Testis (tissue), 3 donors: ENCODE measurements around the gene RUNDC3A. TPM values are rescaled to one million over a fixed set of nuclear protein-coding genes. Genes with fewer than 3 reads are reported as not detected.

ENCODE experiments used
- DNase-seq: peaks from one replicate; pipeline ENCODE4 v3.0.0-alpha.2; 2019
- H3K27ac ChIP-seq, 2 donors: fragments of 200-600 bp; sonication (generic); one replicate each; pipeline ENCODE4 v1.5.1; 2019
- H3K27me3 ChIP-seq: fragments of 200-600 bp; sonication (generic); one replicate; pipeline ENCODE4 v1.5.1; 2019
- H3K36me3 ChIP-seq: fragments of 200-600 bp; sonication (generic); one replicate; pipeline ENCODE4 v1.5.1; 2017; ENCODE audit warnings: low read depth; ENCODE audit errors: missing control alignments
- H3K4me1 ChIP-seq: fragments of 200-600 bp; sonication (generic); one replicate; pipeline ENCODE4 v1.5.1; 2019
- H3K4me3 ChIP-seq, 2 donors: fragments of 200-600 bp; sonication (generic); one replicate each; pipeline ENCODE4 v1.5.1; 2017 to 2019
- H3K9me3 ChIP-seq: fragments of 200-600 bp; sonication (generic); one replicate; pipeline ENCODE4 v1.5.1; 2017
- CTCF ChIP-seq, 3 experiments: fragments of 450-650 bp in 2 of 3; fragments of 200-600 bp in 1 of 3; sonication (generic) in 1 of 3; IDR thresholded peaks; one replicate each; pipeline ENCODE4 v1.5.1; 2016 to 2019; ENCODE audit warnings: antibody characterized with exemption in 3 of 3, mild to moderate bottlenecking in 2 of 3, moderate library complexity in 1 of 3
- POLR2A ChIP-seq: fragments of 450-650 bp; IDR thresholded peaks from one replicate; pipeline ENCODE4 v1.6.1; 2017; ENCODE audit warnings: antibody characterized with exemption, mild to moderate bottlenecking, moderate library complexity
- WGBS, 2 donors: methylation state at CpG; one replicate each; pipeline ENCODE4 v1.1.5; 2018; 5-methylcytosine and 5-hydroxymethylcytosine counted together
- intact Hi-C: fragments of 100-400 bp; cut with DNase I; formaldehyde crosslinking; loops from one replicate; pipeline ENCODE4 v1.15.1; 2023; ENCODE audit warnings: low total_unique reads
- polyA plus RNA-seq: library from polyadenylated mRNA; stranded (reverse); fragments of 350-450 nt; fragmentation: Illumina TruSeq; extraction: RNeasy Lipid Tissue Mini Kit (QIAGEN cat#74804); gene quantifications from one replicate; pipeline ENCODE4 v1.2.3, GENCODE V29; 2014; ENCODE audit warnings: low read depth, low replicate concordance; ENCODE audit not compliant: insufficient read depth
- total RNA-seq, 2 donors: library from RNA; depleted of rRNA; stranded (reverse); fragments of >200 nt; gene quantifications; one replicate each; pipeline ENCODE4 v1.2.3, GENCODE V29; 2016

RUNDC3A gene
- total and polyA plus RNA-seq, 3 donors from 2014 or later, result 14.6 to 53.1 (median 17.5) TPM

DNA sequence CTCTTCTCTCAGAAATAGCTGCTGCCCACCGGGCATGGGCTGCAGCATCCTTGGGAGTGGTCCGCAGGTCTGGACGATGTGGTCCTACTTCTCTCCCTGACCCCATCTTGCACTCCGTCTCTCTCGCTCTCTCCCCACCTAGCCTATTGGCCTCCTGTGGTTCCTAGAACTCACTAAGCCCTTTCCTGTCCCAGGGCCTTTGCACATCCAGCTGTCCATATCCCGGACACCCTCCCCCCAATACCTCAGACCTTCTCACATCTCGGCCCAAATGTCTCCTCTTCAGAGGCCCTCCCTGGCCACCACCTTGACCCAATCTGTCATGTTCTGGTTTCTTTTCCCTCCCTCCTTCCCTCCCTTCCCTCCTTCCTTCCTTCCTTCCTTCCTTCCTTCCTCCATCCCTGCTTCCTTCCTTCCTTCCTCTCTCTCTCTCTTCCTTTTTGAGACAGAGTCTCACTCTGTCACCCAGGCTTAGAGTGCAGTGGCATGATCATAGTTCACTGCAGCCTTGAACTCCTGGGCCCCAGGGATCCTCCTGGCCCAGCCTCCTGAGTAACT is 45.0 kb upstream of the RUNDC3A start:
- intact Hi-C loops, result no loop called here
- TF ChIP-seq POLR2A (no peak), CTCF (IDR thresholded peaks at IDR 0.05) (no peak)
- 88 to 94% methylated on average over 7 of the region's 7 CpGs for WGBS, 2 donors
- no peak for DNase-seq
- Histone ChIP-seq H3K4me1 (no peaks in the 10 kb centered on the region), H3K36me3 (no peaks in the 10 kb centered on the region), H3K4me3 (no peak overlapping the region), H3K27me3 (no peaks in the 10 kb centered on the region), H3K9me3 (no peaks in the 10 kb centered on the region), H3K27ac (no peak overlapping the region)

GRCh38 chr17:44266402-44267164 is 41.8 kb upstream of the RUNDC3A start:
- no peak overlapping the region for H3K4me3 ChIP-seq
- whole genome bisulfite sequencing, 2 donors, result 53 to 80% methylated on average over 7 to 9 of the region's 9 CpGs
- intact Hi-C loops, result no loop called here
- no peaks in the 10 kb centered on the region for H3K9me3 ChIP-seq
- H3K4me1 ChIP-seq, result no peaks in the 10 kb centered on the region
- TF ChIP-seq POLR2A, result no peak
- no peak for TF ChIP-seq CTCF (IDR thresholded peaks at IDR 0.05)
- no peak overlapping the region for H3K27ac ChIP-seq
- no peaks in the 10 kb centered on the region for H3K27me3 ChIP-seq
- H3K36me3 ChIP-seq, result no peaks in the 10 kb centered on the region
- DNase-seq, result no peak

GRCh38 chr17:44267165-44267455 is 41.3 kb upstream of the RUNDC3A start:
- intact Hi-C loops, result no loop called here
- TF ChIP-seq CTCF (IDR thresholded peaks at IDR 0.05) (no peak), POLR2A (no peak)
- WGBS, 2 donors, result 92 to 95% methylated on average over 5 of the region's 5 CpGs
- Histone ChIP-seq H3K36me3 (no peaks in the 10 kb centered on the region), H3K9me3 (no peaks in the 10 kb centered on the region), H3K4me3 (no peak overlapping the region), H3K27ac (no peak overlapping the region), H3K27me3 (no peaks in the 10 kb centered on the region), H3K4me1 (no peaks in the 10 kb centered on the region)
- no peak for DNase-seq

- no peak for DNase-seq
- WGBS, 2 donors, result 88 to 96% methylated on average over 5 to 14 of the region's 14 CpGs
- intact Hi-C loops, result no loop called here
Measured at GRCh38 chr17:44267818-44268490, 40.4 kb upstream of the RUNDC3A start, which contains the start of gene SLC4A1. Gene SLC4A1 (minus strand): TSS chr17:44268135. CDS start chr17:44262866, 5,269 bp downstream.

More at GRCh38 chr17:44267818-44268490, 40.4 kb upstream of the RUNDC3A start, which contains the start of gene SLC4A1:
- TF ChIP-seq POLR2A, result no peak
- no peak for TF ChIP-seq CTCF (IDR thresholded peaks at IDR 0.05)
- Histone ChIP-seq H3K4me3 (no peak within 1 kb of the TSS), H3K27ac (no peak within 1 kb of the TSS), H3K36me3 (no peaks in the 10 kb centered on the region), H3K4me1 (no peaks in the 10 kb centered on the region), H3K9me3 (no peaks in the 10 kb centered on the region), H3K27me3 (no peaks in the 10 kb centered on the region)
